GM10847 (cell line): ENCODE results near the gene TUSC2.

Experiments
- POLR2A ChIP-seq: IDR thresholded peaks from 2 replicates; pipeline ENCODE4 v1.6.1; 2011; ENCODE audit not compliant: insufficient read length; ENCODE audit errors: extremely low read depth

Gene TUSC2

GRCh38 chr3:50319894-50320625, 8.0 kb downstream of the TUSC2 start:
- no peak for TF ChIP-seq POLR2A

- no peak for TF ChIP-seq POLR2A
Observed at GRCh38 chr3:50319181-50319893, 8.7 kb downstream of the TUSC2 start.

GRCh38 chr3:50318615-50319014, 9.4 kb downstream of the TUSC2 start:
- no peak for TF ChIP-seq POLR2A

- no peak for TF ChIP-seq POLR2A
Observed at GRCh38 chr3:50318163-50318562, 9.9 kb downstream of the TUSC2 start.

GRCh38 chr3:50317300-50317699, 10.7 kb downstream of the TUSC2 start:
- TF ChIP-seq POLR2A, result no peak

- TF ChIP-seq POLR2A, result no peak
Observed at GRCh38 chr3:50316657-50317242, 11.3 kb downstream of the TUSC2 start.

GRCh38 chr3:50314816-50315215, 13.2 kb downstream of the TUSC2 start:
- TF ChIP-seq POLR2A, result no peak

- no peak for TF ChIP-seq POLR2A
Observed at GRCh38 chr3:50314342-50314741, 13.7 kb downstream of the TUSC2 start.

GRCh38 chr3:50304601-50305000, 23.4 kb downstream of the TUSC2 start:
- TF ChIP-seq POLR2A, result no peak

- no peak for TF ChIP-seq POLR2A
Observed at GRCh38 chr3:50303013-50303815, 24.8 kb downstream of the TUSC2 start, which contains the start of gene HYAL1. Gene HYAL1, minus strand, starts transcription at chr3:50303574. Its CDS starts 618 bp downstream, at chr3:50302956.

- TF ChIP-seq POLR2A, result no peak
Observed at GRCh38 chr3:50302095-50303012, 25.7 kb downstream of the TUSC2 start.

- no peak for TF ChIP-seq POLR2A
Observed at GRCh38 chr3:50300681-50301254, 27.3 kb downstream of the TUSC2 start.

- TF ChIP-seq POLR2A, result no peak
Observed at GRCh38 chr3:50299929-50300680, 27.9 kb downstream of the TUSC2 start.
